Measurements from ENCODE around the gene PRSS35. TPM values are rescaled to one million over a fixed set of nuclear protein-coding genes. Genes with fewer than 3 reads are reported as not detected.

Gene PRSS35
- polyA plus RNA-seq, 4 donors, result 0.12 to 4.0 TPM; not detected in 2

DNA sequence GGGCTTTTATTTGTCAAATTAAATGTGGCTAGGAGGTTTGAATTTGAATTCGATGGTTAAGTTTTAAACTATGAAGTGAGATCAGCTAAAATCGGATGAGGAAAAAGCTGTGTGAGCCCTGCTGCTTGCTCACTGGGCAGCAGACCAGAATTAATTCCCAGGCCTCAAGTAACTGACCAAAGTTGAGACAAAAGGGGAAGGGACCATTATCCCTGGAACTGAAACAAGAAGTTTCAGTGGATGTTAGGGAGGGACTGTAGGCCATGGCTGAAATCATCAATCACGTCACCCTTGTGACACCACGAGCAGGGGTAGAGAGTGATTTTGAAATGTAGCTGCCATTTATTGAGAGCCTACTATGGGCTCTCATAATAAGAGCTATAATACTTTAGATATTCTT lies 7.0 kb upstream of the PRSS35 start:
- Histone ChIP-seq H3K9me3 (ENCODE audit: control insufficient read depth in 2 of 2, insufficient read depth in 1 of 2, low read depth in 1 of 2, low read length in 1 of 2) (peaks cover 0 to 6% of the 10 kb centered on the region in 2 donors), H3K27ac (ENCODE audit: low read depth in 1 of 3, low read length in 2 of 3) (no peak overlapping the region), H3K27me3 (ENCODE audit: control insufficient read depth in 3 of 3, insufficient read depth in 3 of 3, low read length in 3 of 3) (no peaks in the 10 kb centered on the region), H3K4me3 (ENCODE audit: low read depth in 1 of 3, low read length in 3 of 3) (no peak overlapping the region), H3K4me1 (ENCODE audit: control insufficient read depth in 3 of 3, insufficient read depth in 2 of 3, low read depth in 1 of 3, low read length in 2 of 3) (peaks cover 0 to 4% (median 0%) of the 10 kb centered on the region in 3 donors), H3K36me3 (ENCODE audit: control insufficient read depth in 3 of 3, insufficient read depth in 2 of 3, low read depth in 1 of 3, low read length in 3 of 3) (no peaks in the 10 kb centered on the region)
- no peak for DNase-seq
- 67 to 85% (median 79%) methylated on average over 4 of the region's 4 CpGs for WGBS, 3 donors
- no peak for FAIRE-seq

DNA sequence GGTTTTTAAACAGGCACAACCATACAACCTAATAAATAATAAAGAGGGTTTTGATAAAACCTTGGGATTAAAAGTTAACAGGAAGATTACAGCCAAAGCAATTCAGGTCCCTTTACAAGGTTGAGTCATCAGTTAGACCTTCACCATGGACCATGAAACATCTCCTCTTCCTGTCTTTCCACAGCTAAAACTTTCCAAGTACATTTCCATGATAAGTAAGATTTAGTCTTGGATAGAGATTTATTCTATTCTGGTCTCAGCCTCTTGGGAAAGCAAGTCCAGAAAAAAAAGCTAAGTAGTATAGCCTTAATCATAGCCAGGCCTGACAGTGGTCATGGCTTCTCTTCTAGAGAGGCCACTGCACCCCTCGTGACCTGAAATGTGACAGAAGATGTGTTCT lies 2.9 kb upstream of the PRSS35 start:
- no peak for FAIRE-seq

DNA sequence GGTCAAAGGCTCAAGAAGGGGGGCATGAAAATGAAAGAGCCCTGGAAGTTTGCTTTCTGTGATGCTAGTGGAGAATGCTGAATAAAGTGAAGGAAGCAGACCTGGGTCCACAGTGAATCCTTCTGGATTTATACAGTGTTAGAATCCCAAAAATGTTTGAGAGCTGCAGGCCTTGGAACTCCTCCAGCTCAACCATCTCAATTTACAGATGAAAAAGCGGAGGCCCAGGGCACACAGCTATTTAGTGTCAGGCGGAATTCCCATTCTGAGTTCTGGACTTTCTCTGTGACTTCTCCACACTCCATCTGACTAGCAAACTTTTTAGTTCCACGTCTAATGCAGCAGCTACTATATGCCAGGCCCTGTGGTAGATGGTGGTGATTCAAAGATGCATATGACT lies 1.5 kb upstream of the PRSS35 start:
- Histone ChIP-seq H3K9me3 (ENCODE audit: control insufficient read depth in 2 of 2, insufficient read depth in 1 of 2, low read depth in 1 of 2, low read length in 1 of 2) (no peaks in the 10 kb centered on the region), H3K36me3 (ENCODE audit: control insufficient read depth in 3 of 3, insufficient read depth in 2 of 3, low read depth in 1 of 3, low read length in 3 of 3) (no peaks in the 10 kb centered on the region), H3K4me3 (ENCODE audit: low read depth in 1 of 3, low read length in 3 of 3) (no peak overlapping the region), H3K4me1 (ENCODE audit: control insufficient read depth in 3 of 3, insufficient read depth in 2 of 3, low read depth in 1 of 3, low read length in 2 of 3) (peaks cover 0 to 16% (median 0%) of the 10 kb centered on the region in 3 donors), H3K27ac (ENCODE audit: low read depth in 1 of 3, low read length in 2 of 3) (no peak overlapping the region), H3K27me3 (ENCODE audit: control insufficient read depth in 3 of 3, insufficient read depth in 3 of 3, low read length in 3 of 3) (no peaks in the 10 kb centered on the region)
- 84 to 88% (median 86%) methylated on average over 3 of the region's 3 CpGs for WGBS, 3 donors
- no peak for FAIRE-seq
- DNase-seq, result no peak

More for the DNA sequence above, 2.9 kb upstream of the PRSS35 start:
- DNase-seq, result peak; percentile 14 to 48
- H3K9me3 ChIP-seq (ENCODE audit: control insufficient read depth in 2 of 2, insufficient read depth in 1 of 2, low read depth in 1 of 2, low read length in 1 of 2), result no peaks in the 10 kb centered on the region
- H3K4me1 ChIP-seq (ENCODE audit: control insufficient read depth in 3 of 3, insufficient read depth in 2 of 3, low read depth in 1 of 3, low read length in 2 of 3), result peaks cover 0 to 16% (median 0%) of the 10 kb centered on the region in 3 donors
- 82 to 97% (median 90%) methylated on average over 1 of the region's 1 CpG for WGBS, 3 donors
- no peaks in the 10 kb centered on the region for H3K36me3 ChIP-seq (ENCODE audit: control insufficient read depth in 3 of 3, insufficient read depth in 2 of 3, low read depth in 1 of 3, low read length in 3 of 3)
- no peak overlapping the region for H3K27ac ChIP-seq (ENCODE audit: low read depth in 1 of 3, low read length in 2 of 3)
- H3K27me3 ChIP-seq (ENCODE audit: control insufficient read depth in 3 of 3, insufficient read depth in 3 of 3, low read length in 3 of 3), result no peaks in the 10 kb centered on the region
- no peak overlapping the region for H3K4me3 ChIP-seq (ENCODE audit: low read depth in 1 of 3, low read length in 3 of 3)

DNA sequence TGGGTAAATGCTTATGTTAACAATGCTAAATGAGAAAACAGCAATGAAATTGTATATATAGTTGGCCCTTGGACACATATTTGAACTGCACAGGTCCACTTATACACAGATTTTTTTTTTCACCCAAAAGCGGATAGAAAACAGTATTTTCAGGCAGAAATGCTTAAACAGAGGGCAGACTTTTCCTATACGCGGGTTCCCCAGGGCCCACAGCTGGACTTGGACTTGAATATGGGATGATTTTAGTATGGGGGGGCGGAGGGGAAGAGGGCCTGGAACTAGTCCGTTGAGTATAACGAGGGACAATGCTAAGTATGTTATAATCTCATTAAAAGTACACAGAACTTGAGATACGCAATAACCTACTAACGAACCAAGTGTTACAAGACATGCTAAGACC lies 1.1 kb upstream of the PRSS35 start:
- H3K4me1 ChIP-seq (ENCODE audit: control insufficient read depth in 3 of 3, insufficient read depth in 2 of 3, low read depth in 1 of 3, low read length in 2 of 3), result peaks cover 0 to 16% (median 0%) of the 10 kb centered on the region in 3 donors
- no peak overlapping the region for H3K4me3 ChIP-seq (ENCODE audit: low read depth in 1 of 3, low read length in 3 of 3)
- FAIRE-seq, result no peak
- no peaks in the 10 kb centered on the region for H3K9me3 ChIP-seq (ENCODE audit: control insufficient read depth in 2 of 2, insufficient read depth in 1 of 2, low read depth in 1 of 2, low read length in 1 of 2)
- no peak overlapping the region for H3K27ac ChIP-seq (ENCODE audit: low read depth in 1 of 3, low read length in 2 of 3)
- no peaks in the 10 kb centered on the region for H3K27me3 ChIP-seq (ENCODE audit: control insufficient read depth in 3 of 3, insufficient read depth in 3 of 3, low read length in 3 of 3)
- no peak for DNase-seq
- 75 to 83% (median 82%) methylated on average over 8 of the region's 8 CpGs for WGBS, 3 donors
- no peaks in the 10 kb centered on the region for H3K36me3 ChIP-seq (ENCODE audit: control insufficient read depth in 3 of 3, insufficient read depth in 2 of 3, low read depth in 1 of 3, low read length in 3 of 3)

DNA sequence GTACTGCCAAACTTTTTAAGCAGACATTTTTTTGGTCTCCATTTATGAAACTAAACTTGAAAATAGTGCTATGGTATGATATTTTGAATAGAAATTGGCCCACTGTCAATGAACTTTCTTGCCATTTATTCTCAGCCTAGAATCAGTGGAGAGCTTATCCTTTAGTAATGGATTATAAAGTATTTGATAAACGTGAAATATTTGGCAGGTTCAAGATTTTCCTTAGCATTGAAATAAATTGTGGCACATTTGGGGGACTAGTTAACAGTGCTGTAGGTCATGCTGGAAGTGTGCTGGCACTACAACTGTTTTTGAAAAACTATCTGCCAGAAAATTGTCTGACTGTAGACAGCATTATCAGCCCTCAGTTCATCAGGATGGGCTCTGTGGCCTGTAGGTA lies 2.1 kb downstream of the PRSS35 start:
- no peak for DNase-seq
- 66 to 78% (median 73%) methylated on average over 1 of the region's 1 CpG for WGBS, 3 donors

DNA sequence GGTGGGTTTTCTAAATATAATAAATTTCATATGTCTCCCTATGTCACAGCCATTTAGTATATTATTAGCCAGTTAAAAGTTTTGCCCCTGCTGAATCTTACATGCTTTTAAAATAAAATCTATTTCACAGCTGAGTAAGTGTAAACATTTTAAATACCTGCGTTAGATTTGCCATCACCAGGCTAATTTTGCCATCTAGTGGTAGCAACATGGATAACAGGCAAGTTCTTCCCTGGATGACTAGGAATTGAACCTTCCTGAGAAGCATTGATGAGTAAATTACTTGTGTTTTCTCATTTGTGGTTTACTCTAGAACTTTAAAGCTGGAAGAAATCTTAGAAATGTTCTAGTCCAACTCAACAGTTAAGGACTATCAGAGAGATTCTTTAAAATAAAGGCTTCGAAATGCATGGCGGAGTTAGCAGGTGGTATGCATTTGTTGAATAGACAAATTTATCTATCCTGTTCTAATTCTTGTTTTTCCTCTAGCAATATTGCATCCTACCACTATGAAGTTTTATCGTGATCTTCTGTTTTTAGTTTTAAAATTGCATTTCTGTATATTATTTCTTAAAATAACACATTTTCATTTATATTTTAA lies 2.6 kb downstream of the PRSS35 start:
- peak; percentile 36 for FAIRE-seq

More for the DNA sequence above, 2.1 kb downstream of the PRSS35 start:
- H3K4me3 ChIP-seq (ENCODE audit: low read depth in 1 of 3, low read length in 3 of 3), result no peak overlapping the region
- H3K27ac ChIP-seq (ENCODE audit: low read depth in 1 of 3, low read length in 2 of 3), result no peak overlapping the region
- FAIRE-seq, result no peak
- no peaks in the 10 kb centered on the region for H3K9me3 ChIP-seq (ENCODE audit: control insufficient read depth in 2 of 2, insufficient read depth in 1 of 2, low read depth in 1 of 2, low read length in 1 of 2)
- H3K36me3 ChIP-seq (ENCODE audit: control insufficient read depth in 3 of 3, insufficient read depth in 2 of 3, low read depth in 1 of 3, low read length in 3 of 3), result no peaks in the 10 kb centered on the region
- peaks cover 0 to 14% (median 0%) of the 10 kb centered on the region in 3 donors for H3K4me1 ChIP-seq (ENCODE audit: control insufficient read depth in 3 of 3, insufficient read depth in 2 of 3, low read depth in 1 of 3, low read length in 2 of 3)
- H3K27me3 ChIP-seq (ENCODE audit: control insufficient read depth in 3 of 3, insufficient read depth in 3 of 3, low read length in 3 of 3), result no peaks in the 10 kb centered on the region

DNA sequence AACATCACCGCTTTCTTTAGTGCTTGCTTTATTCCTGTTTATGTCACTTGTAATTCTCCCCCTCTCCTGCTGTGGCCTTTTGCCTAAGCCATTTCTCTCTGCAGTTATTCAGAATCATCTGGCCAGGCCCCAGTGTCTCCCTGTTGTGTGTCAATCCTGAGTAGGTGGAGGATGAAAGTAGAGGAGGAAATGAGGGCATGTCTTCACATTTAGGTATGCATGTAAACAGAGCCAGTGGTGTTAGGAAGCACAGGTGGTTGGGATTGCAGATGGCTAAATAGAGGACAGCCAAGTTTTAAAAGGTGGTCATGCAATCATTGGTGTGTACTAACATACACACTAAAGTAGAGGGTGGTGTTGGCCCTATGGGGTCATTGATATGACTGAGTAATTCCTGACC lies 5.2 kb downstream of the PRSS35 start:
- Histone ChIP-seq H3K4me1 (ENCODE audit: control insufficient read depth in 3 of 3, insufficient read depth in 2 of 3, low read depth in 1 of 3, low read length in 2 of 3) (peaks cover 0 to 6% (median 0%) of the 10 kb centered on the region in 3 donors), H3K4me3 (ENCODE audit: low read depth in 1 of 3, low read length in 3 of 3) (no peak overlapping the region), H3K36me3 (ENCODE audit: control insufficient read depth in 3 of 3, insufficient read depth in 2 of 3, low read depth in 1 of 3, low read length in 3 of 3) (no peaks in the 10 kb centered on the region), H3K27me3 (ENCODE audit: control insufficient read depth in 3 of 3, insufficient read depth in 3 of 3, low read length in 3 of 3) (no peaks in the 10 kb centered on the region), H3K27ac (ENCODE audit: low read depth in 1 of 3, low read length in 2 of 3) (no peak overlapping the region), H3K9me3 (ENCODE audit: control insufficient read depth in 2 of 2, insufficient read depth in 1 of 2, low read depth in 1 of 2, low read length in 1 of 2) (no peaks in the 10 kb centered on the region)
- FAIRE-seq (no peak), DNase-seq (no peak)
- WGBS, 3 donors, result 69 to 87% (median 77%) methylated on average over 1 of the region's 1 CpG

More for the DNA sequence above, 2.6 kb downstream of the PRSS35 start:
- Histone ChIP-seq H3K36me3 (ENCODE audit: control insufficient read depth in 3 of 3, insufficient read depth in 2 of 3, low read depth in 1 of 3, low read length in 3 of 3) (no peaks in the 10 kb centered on the region), H3K4me1 (ENCODE audit: control insufficient read depth in 3 of 3, insufficient read depth in 2 of 3, low read depth in 1 of 3, low read length in 2 of 3) (peaks cover 0 to 12% (median 0%) of the 10 kb centered on the region in 3 donors), H3K27me3 (ENCODE audit: control insufficient read depth in 3 of 3, insufficient read depth in 3 of 3, low read length in 3 of 3) (no peaks in the 10 kb centered on the region), H3K9me3 (ENCODE audit: control insufficient read depth in 2 of 2, insufficient read depth in 1 of 2, low read depth in 1 of 2, low read length in 1 of 2) (no peaks in the 10 kb centered on the region), H3K27ac (ENCODE audit: low read depth in 1 of 3, low read length in 2 of 3) (no peak overlapping the region), H3K4me3 (ENCODE audit: low read depth in 1 of 3, low read length in 3 of 3) (no peak overlapping the region)
- peak; percentile 72 to 74 for DNase-seq
- WGBS, 3 donors, result 17 to 36% (median 23%) methylated on average over 4 of the region's 4 CpGs

DNA sequence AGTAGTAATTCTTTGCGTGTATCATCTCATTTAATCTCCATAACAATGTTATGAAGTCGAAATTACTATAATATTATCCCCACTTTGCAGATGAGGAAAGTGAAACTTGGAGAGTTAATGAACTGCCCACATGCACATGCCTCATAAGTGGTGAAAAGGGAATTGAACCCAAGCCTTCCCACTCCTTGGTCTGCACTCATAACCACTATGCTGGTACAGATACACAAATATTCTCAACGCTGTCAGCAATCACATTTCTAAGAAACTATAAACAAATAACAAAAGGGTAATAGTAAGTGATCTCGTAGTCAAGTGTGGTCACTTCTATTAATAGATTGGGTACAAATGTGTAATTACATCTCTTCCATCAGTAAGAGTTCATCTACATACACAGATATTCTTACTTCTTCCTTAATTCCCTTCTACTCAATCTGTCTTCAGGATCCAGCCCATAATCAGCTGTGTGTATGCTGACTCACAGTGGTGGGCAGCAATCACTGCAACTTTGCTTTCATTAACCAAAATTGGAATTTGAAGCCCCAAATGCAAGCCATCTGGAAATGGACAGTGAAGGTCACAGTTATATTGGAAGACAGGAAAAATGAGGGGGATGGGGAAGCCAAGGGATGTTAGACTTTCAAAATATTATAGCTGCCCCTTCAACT lies 6.6 kb downstream of the PRSS35 start:
- FAIRE-seq (no peak), DNase-seq (no peak)
- Histone ChIP-seq H3K27me3 (ENCODE audit: control insufficient read depth in 3 of 3, insufficient read depth in 3 of 3, low read length in 3 of 3) (no peaks in the 10 kb centered on the region), H3K36me3 (ENCODE audit: control insufficient read depth in 3 of 3, insufficient read depth in 2 of 3, low read depth in 1 of 3, low read length in 3 of 3) (no peaks in the 10 kb centered on the region), H3K4me3 (ENCODE audit: low read depth in 1 of 3, low read length in 3 of 3) (no peak overlapping the region), H3K9me3 (ENCODE audit: control insufficient read depth in 2 of 2, insufficient read depth in 1 of 2, low read depth in 1 of 2, low read length in 1 of 2) (no peaks in the 10 kb centered on the region), H3K27ac (ENCODE audit: low read depth in 1 of 3, low read length in 2 of 3) (no peak overlapping the region), H3K4me1 (ENCODE audit: control insufficient read depth in 3 of 3, insufficient read depth in 2 of 3, low read depth in 1 of 3, low read length in 2 of 3) (no peaks in the 10 kb centered on the region)
- 73 to 92% (median 74%) methylated on average over 4 of the region's 4 CpGs for WGBS, 3 donors
